KMS-11 (cell line): ENCODE results near the gene ZNF77.
"Not testable (repeated sequence)": the region's sequence is repeated elsewhere in the genome, so short reads cannot be mapped to it uniquely, and the experiment has no call there.

Experiments used
- H2AFZ ChIP-seq: fragments of 200-600 bp; sonication (generic); 2 replicates; pipeline ENCODE4 v1.6.1; 2016; ENCODE audit warnings: antibody characterized with exemption, mixed run types, low read depth
- H3K27ac ChIP-seq: fragments of 200-600 bp; sonication (generic); 2 replicates; pipeline ENCODE4 v1.6.1; 2016; ENCODE audit warnings: mild to moderate bottlenecking, mixed run types
- H3K27me3 ChIP-seq: fragments of 200-600 bp; sonication (generic); 2 replicates; pipeline ENCODE4 v1.6.1; 2017; ENCODE audit warnings: mild to moderate bottlenecking, low read depth, mixed run types, moderate library complexity; ENCODE audit not compliant: insufficient read depth
- H3K36me3 ChIP-seq: fragments of 200-600 bp; sonication (generic); 2 replicates; pipeline ENCODE4 v1.6.1; 2017; ENCODE audit warnings: mild to moderate bottlenecking, mixed run types; ENCODE audit not compliant: insufficient read depth
- H3K4me1 ChIP-seq: fragments of 200-600 bp; sonication (generic); 2 replicates; pipeline ENCODE4 v1.6.1; 2016; ENCODE audit warnings: mild to moderate bottlenecking, low read depth, mixed run types; ENCODE audit not compliant: poor library complexity, severe bottlenecking
- H3K4me2 ChIP-seq: fragments of 200-600 bp; sonication (generic); 2 replicates; pipeline ENCODE4 v1.7.0; 2016; ENCODE audit warnings: mild to moderate bottlenecking, mixed run types
- H3K4me3 ChIP-seq: fragments of 200-600 bp; sonication (generic); IDR thresholded peaks from 2 replicates; pipeline ENCODE4 v1.6.1; 2017; ENCODE audit warnings: low read depth, low read length, mixed read lengths; ENCODE audit not compliant: insufficient read depth
- H3K79me2 ChIP-seq: fragments of 200-600 bp; sonication (generic); 2 replicates; pipeline ENCODE4 v1.6.1; 2016; ENCODE audit warnings: low read depth, mixed run types; ENCODE audit not compliant: insufficient read depth
- H3K9ac ChIP-seq: fragments of 200-600 bp; sonication (generic); 2 replicates; pipeline ENCODE4 v1.6.1; 2016; ENCODE audit warnings: mild to moderate bottlenecking, mixed run types
- H4K20me1 ChIP-seq: fragments of 200-600 bp; sonication (generic); 2 replicates; pipeline ENCODE4 v1.6.1; 2016; ENCODE audit warnings: mild to moderate bottlenecking, mixed run types; ENCODE audit not compliant: insufficient read depth
- CTCF ChIP-seq: fragments of 200-600 bp; sonication (generic); conservative IDR thresholded peaks from 2 replicates; pipeline ENCODE4 v1.6.1; 2017; ENCODE audit warnings: low read depth, mild to moderate bottlenecking, antibody characterized with exemption, low read length, moderate library complexity, mixed read lengths

Gene ZNF77

DNA sequence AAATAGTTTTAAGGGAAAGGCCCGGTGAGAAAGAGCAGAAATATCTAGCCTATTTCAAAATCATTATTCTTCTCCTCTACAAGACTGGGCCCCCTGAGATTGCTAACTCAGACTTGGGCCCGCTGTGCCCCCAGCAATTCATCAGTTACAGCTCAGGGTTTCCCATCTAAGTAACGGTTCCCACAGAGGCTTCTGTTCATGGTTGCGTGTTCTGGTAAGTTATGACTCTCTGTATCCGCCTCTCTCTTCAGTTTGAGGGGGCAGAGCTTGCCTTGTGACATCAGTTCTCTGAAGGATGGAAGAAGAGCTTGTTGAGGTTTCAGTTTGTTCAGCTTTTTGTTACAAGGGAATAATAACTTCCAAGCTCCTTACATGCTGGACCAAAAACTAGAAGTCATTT is 32.5 kb downstream of the ZNF77 start:
- H3K4me2 ChIP-seq, result no peak overlapping the region
- H3K27me3 ChIP-seq, result peaks cover 52% of the 10 kb centered on the region
- no peak for TF ChIP-seq CTCF
- H3K36me3 ChIP-seq, result no peaks in the 10 kb centered on the region
- no peak overlapping the region for H3K4me3 ChIP-seq
- no peak overlapping the region for H2AFZ ChIP-seq
- no peaks in the 10 kb centered on the region for H3K79me2 ChIP-seq
- H3K4me1 ChIP-seq, result no peaks in the 10 kb centered on the region
- H4K20me1 ChIP-seq, result no peaks in the 10 kb centered on the region
- H3K9ac ChIP-seq, result no peak overlapping the region
- no peak overlapping the region for H3K27ac ChIP-seq

DNA sequence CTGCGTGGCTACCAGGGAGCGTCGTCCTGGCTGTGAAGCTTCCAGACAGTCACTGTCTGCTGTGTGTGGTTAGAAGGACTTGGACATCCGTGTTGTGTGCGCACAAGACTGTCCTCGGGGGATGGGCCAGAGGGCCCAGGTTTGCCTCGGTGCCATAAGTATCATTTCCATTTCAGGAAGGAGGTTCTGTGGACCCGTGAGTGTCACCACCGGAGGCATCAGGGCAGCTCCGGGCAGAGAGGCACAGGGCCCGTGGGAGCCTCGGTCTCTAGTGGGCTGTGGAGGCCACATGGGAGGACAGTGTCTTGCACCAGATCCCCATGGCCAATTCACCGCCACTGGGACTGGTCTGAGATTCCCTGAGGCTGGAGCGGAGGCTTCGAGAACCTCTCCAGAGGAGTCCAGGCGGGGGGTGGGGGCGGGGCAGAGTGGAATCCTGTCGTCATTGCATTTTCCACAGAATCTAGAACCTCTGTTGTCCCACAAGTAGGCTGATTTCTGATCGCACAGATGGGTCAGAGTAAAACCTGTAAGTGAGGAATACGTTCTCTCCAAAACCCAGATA is 38.1 kb downstream of the ZNF77 start:
- Histone ChIP-seq H4K20me1 (no peaks in the 10 kb centered on the region), H3K4me1 (no peaks in the 10 kb centered on the region), H3K79me2 (no peaks in the 10 kb centered on the region), H3K4me2 (no peak overlapping the region), H3K9ac (no peak overlapping the region), H3K4me3 (no peak overlapping the region), H3K27ac (no peak overlapping the region), H2AFZ (no peak overlapping the region), H3K27me3 (peaks cover 40% of the 10 kb centered on the region), H3K36me3 (no peaks in the 10 kb centered on the region)
- TF ChIP-seq CTCF, result no peak

- H4K20me1 ChIP-seq, result no peaks in the 10 kb centered on the region
- H3K4me1 ChIP-seq, result no peaks in the 10 kb centered on the region
- no peak overlapping the region for H3K9ac ChIP-seq
- peaks cover 40% of the 10 kb centered on the region for H3K27me3 ChIP-seq
- no peak overlapping the region for H3K4me3 ChIP-seq
- no peaks in the 10 kb centered on the region for H3K36me3 ChIP-seq
- no peak overlapping the region for H3K27ac ChIP-seq
- no peak for TF ChIP-seq CTCF
- no peak overlapping the region for H2AFZ ChIP-seq
- H3K79me2 ChIP-seq, result no peaks in the 10 kb centered on the region
- no peak overlapping the region for H3K4me2 ChIP-seq
Observed at GRCh38 chr19:2905918-2906519, 38.8 kb downstream of the ZNF77 start.

DNA sequence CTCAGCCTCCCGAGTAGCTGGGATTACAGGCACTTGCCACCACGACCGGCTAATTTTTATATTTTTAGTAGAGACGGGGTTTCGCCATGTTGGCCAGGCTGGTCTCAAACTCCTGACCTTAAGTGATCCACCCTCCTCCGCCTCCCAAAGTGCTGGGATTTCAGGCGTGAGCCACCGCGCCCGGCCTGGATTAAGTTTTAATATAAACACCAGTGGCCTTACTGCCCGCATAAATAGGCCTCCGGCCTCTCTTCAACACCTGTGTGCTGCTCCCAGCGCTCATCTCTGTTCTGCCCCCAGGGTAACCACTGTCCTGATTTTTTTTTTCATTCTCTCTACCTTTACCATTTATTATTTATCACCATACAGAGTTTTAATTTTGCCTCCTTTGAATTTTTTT is 41.4 kb downstream of the ZNF77 start:
- H3K9ac ChIP-seq, H3K79me2 ChIP-seq, H2AFZ ChIP-seq, H3K4me1 ChIP-seq, H4K20me1 ChIP-seq, H3K4me3 ChIP-seq, H3K27ac ChIP-seq, H3K36me3 ChIP-seq, H3K4me2 ChIP-seq: not testable (repeated sequence)
- H3K27me3 ChIP-seq, result peaks cover 40% of the 10 kb centered on the region

DNA sequence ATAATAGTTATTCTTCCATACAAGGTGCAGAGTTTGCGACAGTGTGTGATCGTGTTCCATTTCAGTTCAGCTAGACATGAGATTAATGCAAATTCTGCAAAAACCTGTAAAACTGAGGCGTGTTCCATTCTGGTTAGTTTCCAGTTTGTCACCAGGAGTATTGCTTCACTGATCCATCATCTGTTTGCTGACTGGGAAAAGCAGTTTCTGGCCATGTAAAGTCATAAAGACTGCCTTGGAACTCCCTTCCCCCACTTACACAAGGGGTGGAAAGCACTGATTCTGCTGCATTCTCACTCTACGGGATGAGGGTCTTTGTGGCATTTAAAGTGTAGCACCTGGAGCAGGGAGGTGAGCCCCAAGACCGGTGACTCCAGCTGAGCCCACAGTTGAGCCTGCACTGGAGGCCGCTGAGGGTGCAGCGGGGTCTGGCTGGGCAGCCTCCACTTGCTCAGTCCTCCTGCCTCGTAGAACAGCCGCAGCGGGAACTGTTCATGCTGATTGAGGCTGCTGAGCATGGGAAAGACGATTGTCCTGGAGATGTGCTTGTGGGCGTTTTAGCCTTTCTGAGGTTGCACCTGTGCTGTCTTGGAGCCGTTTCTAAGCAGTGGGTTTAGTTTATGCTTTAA is 42.1 kb downstream of the ZNF77 start:
- H3K9ac ChIP-seq, result no peak overlapping the region
- H3K4me1 ChIP-seq, result no peaks in the 10 kb centered on the region
- no peaks in the 10 kb centered on the region for H3K79me2 ChIP-seq
- H3K4me3 ChIP-seq, result no peak overlapping the region
- no peak overlapping the region for H2AFZ ChIP-seq
- no peaks in the 10 kb centered on the region for H4K20me1 ChIP-seq
- no peak overlapping the region for H3K27ac ChIP-seq
- TF ChIP-seq CTCF, result no peak
- H3K36me3 ChIP-seq, result no peaks in the 10 kb centered on the region
- no peak overlapping the region for H3K4me2 ChIP-seq
- peaks cover 37% of the 10 kb centered on the region for H3K27me3 ChIP-seq
